Measurements from ENCODE around the gene PTPN4.

GRCh38 chr2:119756837-119757236 is 2.9 kb upstream of the PTPN4 start:
- TF ChIP-seq POLR2AphosphoS5 (IDR thresholded peaks at IDR 0.05) (no peak), POLR2A (IDR thresholded peaks at IDR 0.05) (no peak)
- TF ChIP-seq, protein P1, sequence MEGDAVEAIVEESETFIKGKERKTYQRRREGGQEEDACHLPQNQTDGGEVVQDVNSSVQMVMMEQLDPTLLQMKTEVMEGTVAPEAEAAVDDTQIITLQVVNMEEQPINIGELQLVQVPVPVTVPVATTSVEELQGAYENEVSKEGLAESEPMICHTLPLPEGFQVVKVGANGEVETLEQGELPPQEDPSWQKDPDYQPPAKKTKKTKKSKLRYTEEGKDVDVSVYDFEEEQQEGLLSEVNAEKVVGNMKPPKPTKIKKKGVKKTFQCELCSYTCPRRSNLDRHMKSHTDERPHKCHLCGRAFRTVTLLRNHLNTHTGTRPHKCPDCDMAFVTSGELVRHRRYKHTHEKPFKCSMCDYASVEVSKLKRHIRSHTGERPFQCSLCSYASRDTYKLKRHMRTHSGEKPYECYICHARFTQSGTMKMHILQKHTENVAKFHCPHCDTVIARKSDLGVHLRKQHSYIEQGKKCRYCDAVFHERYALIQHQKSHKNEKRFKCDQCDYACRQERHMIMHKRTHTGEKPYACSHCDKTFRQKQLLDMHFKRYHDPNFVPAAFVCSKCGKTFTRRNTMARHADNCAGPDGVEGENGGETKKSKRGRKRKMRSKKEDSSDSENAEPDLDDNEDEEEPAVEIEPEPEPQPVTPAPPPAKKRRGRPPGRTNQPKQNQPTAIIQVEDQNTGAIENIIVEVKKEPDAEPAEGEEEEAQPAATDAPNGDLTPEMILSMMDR (IDR thresholded peaks at IDR 0.05) = no peak
